ENCODE measurements around the gene SLC5A7.

Gene SLC5A7

DNA sequence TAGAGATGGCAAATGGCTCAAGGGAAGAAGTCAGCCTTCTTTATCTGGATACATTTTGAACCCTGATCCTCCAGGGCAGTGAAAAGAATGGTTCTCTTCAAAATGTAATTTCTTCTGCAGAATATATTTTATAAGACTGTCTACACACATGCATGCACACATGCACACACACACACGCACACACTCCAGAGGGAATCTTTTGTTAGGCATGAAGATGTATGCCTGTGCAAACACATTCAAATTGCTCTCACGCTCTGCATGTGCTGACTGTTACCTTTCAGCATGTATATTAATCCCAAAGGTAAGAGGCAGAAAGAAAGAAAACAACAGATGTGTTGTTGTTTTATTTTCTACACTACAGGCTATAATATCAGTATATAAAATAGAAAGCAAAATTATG lies 43.2 kb downstream of the SLC5A7 start:
- no peak for DNase-seq (ENCODE audit: low spot score)
- TF ChIP-seq, protein P1, sequence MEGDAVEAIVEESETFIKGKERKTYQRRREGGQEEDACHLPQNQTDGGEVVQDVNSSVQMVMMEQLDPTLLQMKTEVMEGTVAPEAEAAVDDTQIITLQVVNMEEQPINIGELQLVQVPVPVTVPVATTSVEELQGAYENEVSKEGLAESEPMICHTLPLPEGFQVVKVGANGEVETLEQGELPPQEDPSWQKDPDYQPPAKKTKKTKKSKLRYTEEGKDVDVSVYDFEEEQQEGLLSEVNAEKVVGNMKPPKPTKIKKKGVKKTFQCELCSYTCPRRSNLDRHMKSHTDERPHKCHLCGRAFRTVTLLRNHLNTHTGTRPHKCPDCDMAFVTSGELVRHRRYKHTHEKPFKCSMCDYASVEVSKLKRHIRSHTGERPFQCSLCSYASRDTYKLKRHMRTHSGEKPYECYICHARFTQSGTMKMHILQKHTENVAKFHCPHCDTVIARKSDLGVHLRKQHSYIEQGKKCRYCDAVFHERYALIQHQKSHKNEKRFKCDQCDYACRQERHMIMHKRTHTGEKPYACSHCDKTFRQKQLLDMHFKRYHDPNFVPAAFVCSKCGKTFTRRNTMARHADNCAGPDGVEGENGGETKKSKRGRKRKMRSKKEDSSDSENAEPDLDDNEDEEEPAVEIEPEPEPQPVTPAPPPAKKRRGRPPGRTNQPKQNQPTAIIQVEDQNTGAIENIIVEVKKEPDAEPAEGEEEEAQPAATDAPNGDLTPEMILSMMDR (IDR thresholded peaks at IDR 0.05; ENCODE audit: extremely low read depth, missing control alignments), result no peak

DNA sequence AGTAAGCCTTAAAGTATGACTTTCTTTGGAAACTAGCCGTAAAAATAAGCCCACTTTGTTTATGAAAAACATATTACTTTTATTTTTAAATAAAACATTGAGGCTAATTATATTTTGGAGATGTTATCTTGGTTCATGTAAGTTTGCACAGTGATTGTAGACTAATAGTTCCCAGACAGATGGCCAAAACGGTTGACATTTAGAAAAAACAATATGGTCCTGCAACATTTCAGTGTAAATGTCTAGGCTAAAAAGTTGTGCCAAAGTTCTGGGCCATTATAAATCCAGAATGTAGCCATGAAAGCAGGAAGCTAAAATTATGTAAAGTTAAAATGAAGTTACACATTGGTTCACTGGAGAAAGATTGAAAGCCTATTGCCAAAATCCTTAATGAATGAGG lies 43.6 kb downstream of the SLC5A7 start:
- TF ChIP-seq, protein P1 (IDR thresholded peaks at IDR 0.05; ENCODE audit: extremely low read depth, missing control alignments), result no peak
- no peak for DNase-seq (ENCODE audit: low spot score)

- DNase-seq (ENCODE audit: low spot score), result no peak
- TF ChIP-seq, protein P1 (IDR thresholded peaks at IDR 0.05; ENCODE audit: extremely low read depth, missing control alignments), result no peak
Observed at GRCh38 chr2:108031471-108031941, 45.2 kb downstream of the SLC5A7 start.

DNA sequence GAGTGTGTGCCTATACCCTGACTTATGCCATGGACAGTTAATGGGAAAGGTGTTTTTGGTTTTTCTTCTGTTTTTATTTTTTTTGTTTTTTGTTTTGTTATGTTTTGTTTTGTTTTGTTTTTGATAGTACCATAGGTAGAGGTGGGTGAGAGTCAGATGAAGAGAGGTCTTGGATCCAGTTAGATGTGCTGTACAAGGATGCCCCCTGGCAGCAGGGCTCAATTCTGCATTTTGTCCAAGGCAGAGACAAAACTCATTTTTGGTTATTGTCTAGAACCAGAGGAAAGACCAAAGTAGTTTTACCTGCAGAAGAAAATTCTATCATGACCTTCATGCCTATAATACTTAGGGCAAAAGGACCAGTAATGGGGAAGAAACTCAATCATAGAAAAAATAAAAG lies 48.5 kb downstream of the SLC5A7 start:
- no peak for DNase-seq (ENCODE audit: low spot score)
- TF ChIP-seq, protein P1 (IDR thresholded peaks at IDR 0.05; ENCODE audit: extremely low read depth, missing control alignments), result no peak

- TF ChIP-seq, protein P1 (IDR thresholded peaks at IDR 0.05; ENCODE audit: extremely low read depth, missing control alignments), result no peak
- DNase-seq (ENCODE audit: low spot score), result no peak
Observed at GRCh38 chr2:108048752-108049151, 62.4 kb downstream of the SLC5A7 start.

DNA sequence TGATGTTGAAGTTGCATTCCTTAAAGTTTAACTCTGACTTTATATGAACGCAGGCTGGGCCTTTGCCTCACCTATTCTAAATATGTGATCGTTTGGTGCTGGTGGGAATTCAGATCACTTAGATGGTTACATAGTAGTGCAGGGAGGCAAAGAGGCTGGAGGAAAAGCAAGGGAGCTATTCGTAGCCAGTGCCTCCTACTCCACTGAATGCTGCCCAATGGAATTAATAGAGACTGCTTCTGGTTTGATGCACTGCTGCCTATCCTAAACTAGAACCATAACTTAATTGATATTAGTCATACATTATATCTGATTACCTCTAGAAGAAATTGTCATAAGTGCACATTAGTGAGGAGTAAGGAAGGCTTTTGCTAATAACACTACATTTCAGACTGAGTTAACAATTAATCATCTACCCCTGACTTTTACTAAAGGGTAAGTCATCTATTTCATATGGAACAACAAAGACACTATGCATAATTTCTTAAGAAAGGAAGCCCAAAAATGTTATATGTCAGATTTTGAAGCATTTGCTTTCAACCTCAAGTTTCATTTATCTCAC lies 72.3 kb downstream of the SLC5A7 start:
- TF ChIP-seq, protein P1 (IDR thresholded peaks at IDR 0.05; ENCODE audit: extremely low read depth, missing control alignments), result no peak
- DNase-seq (ENCODE audit: low spot score), result no peak

DNA sequence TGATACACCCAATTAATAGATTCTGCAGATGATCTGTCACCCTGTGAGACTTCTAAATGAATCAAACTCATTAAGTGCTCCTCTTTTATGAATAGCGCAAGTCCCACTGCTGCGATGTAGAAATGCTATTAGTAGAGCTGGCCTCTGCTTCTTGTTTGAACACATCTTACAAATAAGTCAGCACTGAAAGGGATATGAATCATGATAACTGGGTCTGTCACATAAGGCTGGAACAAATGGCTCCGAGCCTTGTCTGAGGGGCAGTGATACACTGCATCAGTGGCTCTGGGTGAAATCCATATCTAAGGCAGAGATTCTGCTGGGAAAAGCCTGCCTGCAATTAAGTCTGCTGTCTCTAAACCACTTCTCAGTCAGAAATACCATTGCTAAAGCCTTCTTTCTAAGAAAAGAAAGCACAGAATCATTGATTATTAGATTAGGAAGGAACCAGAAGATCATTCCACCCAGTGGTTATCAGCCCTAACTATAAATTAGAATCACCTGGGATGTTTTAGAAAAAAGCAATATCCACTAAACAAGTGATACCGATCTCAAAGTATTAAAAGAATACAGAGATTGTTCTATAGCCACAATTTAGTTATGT lies 75.2 kb downstream of the SLC5A7 start:
- DNase-seq (ENCODE audit: low spot score), result no peak
- TF ChIP-seq, protein P1 (IDR thresholded peaks at IDR 0.05; ENCODE audit: extremely low read depth, missing control alignments), result no peak
